Activated T-cell treated with anti-CD3 and anti-CD28 coated beads for 48 hours (primary cell): Measurements from ENCODE around the gene MOV10.

Experiments
- DNase-seq: peaks from one replicate; pipeline ENCODE4 v3.0.0-alpha.2; 2020; ENCODE audit warnings: low read depth

Gene MOV10

DNA sequence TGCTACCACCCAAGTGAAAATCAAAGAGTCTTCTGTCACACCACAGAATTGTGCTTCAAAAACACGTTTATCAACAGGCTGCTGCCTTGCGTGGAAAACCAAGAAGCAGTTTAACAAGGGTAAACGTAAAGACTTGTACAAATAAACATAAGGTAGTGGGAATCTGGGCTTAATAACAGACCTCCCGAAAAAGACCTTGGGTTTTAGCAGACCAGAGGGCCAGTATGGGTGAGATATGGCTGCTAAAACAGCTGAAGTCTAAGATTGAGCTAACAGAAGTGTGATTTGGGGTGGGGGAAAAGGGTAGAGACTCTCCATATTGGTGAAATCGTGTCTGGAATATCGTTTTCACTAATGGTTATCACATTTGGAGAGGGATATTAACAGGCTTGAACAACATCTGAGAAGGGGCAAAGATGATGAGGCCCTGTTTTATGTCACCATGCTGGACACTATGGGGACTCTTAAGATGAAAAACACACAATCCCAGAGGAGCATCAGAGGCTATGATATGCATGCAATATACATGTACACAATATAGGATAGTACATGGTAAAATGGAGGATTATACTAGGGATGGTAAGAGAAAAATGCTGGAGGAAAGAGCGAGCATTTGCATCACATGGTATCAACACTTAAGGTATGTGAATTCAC lies 1.4 kb downstream of the MOV10 start:
- no peak for DNase-seq

- no peak for DNase-seq
Observed at GRCh38 chr1:112676543-112676942, 2.1 kb downstream of the MOV10 start.

- no peak for DNase-seq
Observed at GRCh38 chr1:112677501-112677900, 3.0 kb downstream of the MOV10 start.

GRCh38 chr1:112678605-112679004 lies 4.1 kb downstream of the MOV10 start:
- no peak for DNase-seq

GRCh38 chr1:112685913-112686312 lies 11.5 kb downstream of the MOV10 start:
- DNase-seq: no peak

GRCh38 chr1:112686417-112686816 lies 12.0 kb downstream of the MOV10 start:
- DNase-seq: no peak

DNA sequence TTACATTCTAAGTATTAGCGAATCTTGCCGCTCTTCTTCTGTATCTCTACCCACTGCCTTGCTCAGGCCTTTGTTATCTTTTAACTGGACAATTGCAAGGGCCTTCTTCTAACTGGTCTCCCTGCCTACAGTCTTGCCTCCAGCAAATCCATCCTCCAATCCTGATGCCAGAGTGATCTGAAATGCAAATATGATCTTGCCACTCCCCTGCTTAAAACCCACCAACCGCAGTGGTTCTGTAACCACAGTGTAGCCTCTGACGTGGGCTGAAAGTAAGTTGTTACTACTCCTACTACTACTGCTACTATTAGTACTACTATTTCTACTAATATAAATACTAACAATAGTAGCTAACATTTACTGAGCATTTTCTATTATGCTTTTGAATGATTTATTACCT lies 12.4 kb downstream of the MOV10 start:
- no peak for DNase-seq

- no peak for DNase-seq
Observed at GRCh38 chr1:112687361-112687760, 12.9 kb downstream of the MOV10 start.

- DNase-seq: no peak
Observed at GRCh38 chr1:112687785-112688496, 13.5 kb downstream of the MOV10 start.

GRCh38 chr1:112688781-112689193 lies 14.3 kb downstream of the MOV10 start:
- DNase-seq: no peak

- DNase-seq: no peak
Observed at GRCh38 chr1:112689196-112689841, 14.9 kb downstream of the MOV10 start.

GRCh38 chr1:112689842-112690237 lies 15.4 kb downstream of the MOV10 start:
- DNase-seq: no peak

DNA sequence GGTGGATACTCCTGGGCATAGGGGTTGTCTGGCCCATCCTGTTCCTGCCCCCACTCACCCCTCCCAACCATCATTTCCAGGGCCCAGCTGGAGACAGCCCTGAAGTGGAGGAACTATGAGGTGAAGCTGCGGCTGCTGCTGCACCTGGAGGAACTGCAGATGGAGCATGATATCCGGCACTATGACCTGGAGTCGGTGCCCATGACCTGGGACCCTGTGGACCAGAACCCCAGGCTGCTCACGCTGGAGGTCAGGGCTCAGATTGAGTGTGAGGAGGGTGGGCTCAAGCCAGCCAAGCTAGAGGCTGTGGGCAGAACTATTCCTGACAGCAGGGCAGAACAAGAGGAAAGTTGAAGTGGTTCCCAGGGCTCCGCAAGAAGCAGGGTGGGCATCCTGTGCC lies 18.2 kb downstream of the MOV10 start:
- DNase-seq: no peak

DNA sequence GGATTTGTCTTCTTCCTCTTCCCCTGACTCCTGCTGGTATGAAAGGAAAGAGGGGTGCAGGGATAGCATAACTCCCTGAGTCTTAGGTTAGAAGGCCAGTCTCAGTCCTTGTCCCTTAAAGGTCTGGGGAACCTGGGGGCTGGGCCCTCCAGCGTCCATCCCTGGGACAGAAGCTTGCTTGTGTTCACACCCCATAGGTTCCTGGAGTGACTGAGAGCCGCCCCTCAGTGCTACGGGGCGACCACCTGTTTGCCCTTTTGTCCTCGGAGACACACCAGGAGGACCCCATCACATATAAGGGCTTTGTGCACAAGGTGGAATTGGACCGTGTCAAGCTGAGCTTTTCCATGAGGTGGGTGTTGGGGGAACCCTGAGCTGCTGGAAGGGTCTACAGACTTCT lies 19.4 kb downstream of the MOV10 start:
- no peak for DNase-seq

GRCh38 chr1:112694363-112694929 lies 20.0 kb downstream of the MOV10 start:
- DNase-seq: no peak

DNA sequence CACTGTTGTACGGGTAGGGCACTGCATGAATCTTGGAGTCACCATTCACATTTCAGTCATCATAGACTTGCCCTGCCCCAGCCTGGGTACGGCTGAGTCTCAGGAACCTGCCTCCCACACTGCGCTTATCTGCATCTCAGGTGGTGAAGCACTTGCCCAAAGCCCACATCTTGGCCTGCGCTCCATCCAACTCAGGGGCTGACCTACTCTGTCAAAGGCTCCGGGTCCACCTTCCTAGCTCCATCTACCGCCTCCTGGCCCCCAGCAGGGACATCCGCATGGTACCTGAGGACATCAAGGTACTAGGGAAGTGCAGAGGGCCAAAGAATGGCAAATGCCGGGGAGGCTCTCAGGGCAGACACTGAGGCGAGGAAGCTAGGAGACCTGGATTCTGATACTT lies 20.8 kb downstream of the MOV10 start:
- DNase-seq: no peak

DNA sequence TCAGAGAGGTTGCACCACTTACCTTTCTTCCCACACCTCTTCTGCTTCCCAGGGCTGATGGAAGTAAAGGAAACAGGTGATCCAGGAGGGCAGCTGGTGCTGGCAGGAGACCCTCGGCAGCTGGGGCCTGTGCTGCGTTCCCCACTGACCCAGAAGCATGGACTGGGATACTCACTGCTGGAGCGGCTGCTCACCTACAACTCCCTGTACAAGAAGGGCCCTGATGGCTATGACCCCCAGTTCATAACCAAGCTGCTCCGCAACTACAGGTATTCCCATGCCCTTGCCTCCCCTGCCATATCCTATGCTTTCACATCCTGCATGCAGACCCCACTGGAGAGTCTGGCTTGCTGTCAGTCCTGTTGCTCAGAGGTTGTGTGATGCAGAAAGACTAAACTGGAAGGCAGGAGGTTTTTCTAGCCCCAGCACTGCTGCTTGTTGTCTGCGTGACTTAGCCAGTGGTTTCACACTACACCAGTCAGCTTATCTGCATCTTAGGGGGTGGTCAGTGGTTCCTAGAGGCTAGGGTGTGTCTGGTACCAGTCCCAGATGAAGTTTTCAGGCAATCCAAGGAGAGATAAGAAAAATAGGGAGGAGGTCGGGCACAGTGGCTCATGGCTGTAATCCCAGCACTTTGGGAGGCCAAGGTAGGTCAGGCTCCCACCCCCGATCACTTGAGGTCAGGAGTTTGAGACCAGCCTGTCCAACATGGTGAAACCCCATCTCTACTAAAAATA lies 22.3 kb downstream of the MOV10 start:
- DNase-seq: no peak

GRCh38 chr1:112697781-112698201 lies 23.3 kb downstream of the MOV10 start:
- DNase-seq: no peak

DNA sequence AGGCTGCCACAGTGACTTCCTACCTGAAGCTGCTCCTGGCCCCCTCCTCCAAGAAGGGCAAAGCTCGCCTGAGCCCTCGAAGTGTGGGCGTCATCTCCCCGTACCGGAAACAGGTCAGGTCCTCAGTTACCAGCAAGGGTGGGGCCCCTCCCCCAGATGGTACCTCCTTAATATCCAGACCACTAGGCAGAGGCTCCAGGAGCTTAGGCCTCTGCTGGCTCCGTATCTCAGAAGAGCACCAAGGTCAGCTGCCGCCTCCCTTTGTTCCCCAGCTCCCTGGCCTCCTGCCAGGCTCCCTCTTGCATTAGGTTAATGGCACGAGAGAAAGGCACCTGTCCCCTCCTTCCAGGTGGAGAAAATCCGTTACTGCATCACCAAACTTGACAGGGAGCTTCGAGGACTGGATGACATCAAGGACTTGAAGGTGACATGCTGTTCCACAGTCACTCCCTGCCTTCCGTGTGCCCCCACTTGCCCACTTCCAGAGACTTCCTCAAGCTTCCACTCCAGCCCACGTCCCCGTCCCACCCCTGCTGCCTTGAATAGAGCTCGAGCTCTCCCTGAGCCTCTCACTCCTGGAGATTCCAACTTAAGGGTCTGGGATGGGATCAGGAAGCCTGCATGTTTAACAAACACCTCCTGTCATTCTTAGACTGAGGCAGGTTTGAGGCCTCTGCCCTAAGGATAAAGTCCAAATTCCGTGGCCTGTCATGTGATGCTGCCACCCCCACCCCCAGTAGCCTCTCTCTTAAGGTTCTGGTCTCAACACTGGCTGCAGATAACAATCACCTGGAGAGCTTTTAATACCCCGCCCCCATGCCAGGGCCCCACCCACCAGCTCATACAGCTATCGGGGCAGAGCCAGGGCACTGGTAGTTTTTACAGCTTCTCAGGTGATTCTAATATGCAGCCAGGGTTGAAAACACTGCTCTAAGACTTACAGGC lies 24.2 kb downstream of the MOV10 start:
- DNase-seq: no peak

- DNase-seq: no peak
Observed at GRCh38 chr1:112699425-112700144, 25.1 kb downstream of the MOV10 start.
